Suprapubic skin (tissue), 4 donors: ENCODE results near the gene DCAF12L1.

Experiments used
- EP300 ChIP-seq: sonication (generic); formaldehyde crosslinking; IDR thresholded peaks from one replicate; pipeline ENCODE4 v1.6.1; 2017; ENCODE audit warnings: antibody characterized with exemption
- POLR2AphosphoS5 ChIP-seq, 3 donors: sonication (generic); formaldehyde crosslinking; IDR thresholded peaks; one replicate each; pipeline ENCODE4 v1.6.1; 2017; ENCODE audit warnings: antibody characterized with exemption in 3 of 3

DNA sequence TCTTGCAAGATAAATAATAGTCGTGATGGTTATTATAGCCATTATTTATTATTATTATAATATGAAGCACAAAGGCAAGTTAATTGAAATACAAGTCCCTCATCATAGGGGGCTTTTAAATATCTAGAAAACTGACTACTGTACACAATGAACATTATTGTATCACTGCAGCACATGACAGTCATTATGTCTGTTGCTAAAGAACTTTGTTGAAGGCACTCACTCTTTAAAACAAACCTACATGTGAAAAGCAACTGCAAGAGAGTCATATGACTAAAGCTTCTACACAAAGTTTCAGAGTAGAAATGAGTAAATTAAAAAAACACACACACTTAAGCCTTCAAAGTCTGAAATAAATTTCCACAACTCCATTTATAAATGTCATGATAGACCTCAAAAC, 23.3 kb upstream of the DCAF12L1 start:
- TF ChIP-seq EP300, result no peak
- no peak for TF ChIP-seq POLR2AphosphoS5 (IDR thresholded peaks at IDR 0.05)
